ENCODE data around the gene MSMO1. TPM values are rescaled to one million over a fixed set of nuclear protein-coding genes. Genes with fewer than 3 reads are reported as not detected.

The MSMO1 gene
- total and polyA plus RNA-seq, 9 donors: 16.7 to 199 (median 25.7) TPM

DNA sequence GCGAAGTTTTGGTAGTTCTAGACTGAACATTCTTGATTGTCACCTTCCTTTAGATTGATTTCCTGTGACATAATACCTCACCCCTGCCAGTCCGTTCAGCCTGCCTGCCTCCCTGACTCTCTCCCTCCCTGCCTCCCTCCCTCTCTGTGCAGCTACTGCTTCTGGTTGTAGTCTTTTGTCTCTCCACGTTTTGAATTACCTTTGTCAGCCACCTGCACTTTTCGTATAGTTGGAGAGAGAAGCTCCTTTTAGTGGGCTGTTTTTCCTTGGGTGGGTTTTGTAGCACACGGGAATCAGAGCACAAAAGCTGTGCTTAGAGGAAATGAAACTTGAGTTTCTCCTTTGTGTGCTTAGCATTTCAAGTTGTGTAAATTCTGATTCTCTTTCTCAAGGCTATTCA, 32.6 kb upstream of the MSMO1 start:
- TF ChIP-seq EP300 (IDR thresholded peaks at IDR 0.05): no peak
- no peak for TF ChIP-seq POLR2A (IDR thresholded peaks at IDR 0.05)
- TF ChIP-seq, protein P1, sequence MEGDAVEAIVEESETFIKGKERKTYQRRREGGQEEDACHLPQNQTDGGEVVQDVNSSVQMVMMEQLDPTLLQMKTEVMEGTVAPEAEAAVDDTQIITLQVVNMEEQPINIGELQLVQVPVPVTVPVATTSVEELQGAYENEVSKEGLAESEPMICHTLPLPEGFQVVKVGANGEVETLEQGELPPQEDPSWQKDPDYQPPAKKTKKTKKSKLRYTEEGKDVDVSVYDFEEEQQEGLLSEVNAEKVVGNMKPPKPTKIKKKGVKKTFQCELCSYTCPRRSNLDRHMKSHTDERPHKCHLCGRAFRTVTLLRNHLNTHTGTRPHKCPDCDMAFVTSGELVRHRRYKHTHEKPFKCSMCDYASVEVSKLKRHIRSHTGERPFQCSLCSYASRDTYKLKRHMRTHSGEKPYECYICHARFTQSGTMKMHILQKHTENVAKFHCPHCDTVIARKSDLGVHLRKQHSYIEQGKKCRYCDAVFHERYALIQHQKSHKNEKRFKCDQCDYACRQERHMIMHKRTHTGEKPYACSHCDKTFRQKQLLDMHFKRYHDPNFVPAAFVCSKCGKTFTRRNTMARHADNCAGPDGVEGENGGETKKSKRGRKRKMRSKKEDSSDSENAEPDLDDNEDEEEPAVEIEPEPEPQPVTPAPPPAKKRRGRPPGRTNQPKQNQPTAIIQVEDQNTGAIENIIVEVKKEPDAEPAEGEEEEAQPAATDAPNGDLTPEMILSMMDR (IDR thresholded peaks at IDR 0.05): no peak
- H3K27me3 ChIP-seq: no peaks in the 10 kb centered on the region
- intact Hi-C loops (cut with DNase I): no loop called here
- H3K4me1 ChIP-seq (ENCODE audit: insufficient read depth): no peaks in the 10 kb centered on the region
- H3K27ac ChIP-seq: no peak overlapping the region
- DNase-seq: no peak
- 37 to 50% (median 41%) methylated on average over 5 of the region's 5 CpGs for WGBS, 3 donors
- no peaks in the 10 kb centered on the region for H3K36me3 ChIP-seq
- H3K9me3 ChIP-seq: no peaks in the 10 kb centered on the region
- H3K4me3 ChIP-seq: no peak overlapping the region

DNA sequence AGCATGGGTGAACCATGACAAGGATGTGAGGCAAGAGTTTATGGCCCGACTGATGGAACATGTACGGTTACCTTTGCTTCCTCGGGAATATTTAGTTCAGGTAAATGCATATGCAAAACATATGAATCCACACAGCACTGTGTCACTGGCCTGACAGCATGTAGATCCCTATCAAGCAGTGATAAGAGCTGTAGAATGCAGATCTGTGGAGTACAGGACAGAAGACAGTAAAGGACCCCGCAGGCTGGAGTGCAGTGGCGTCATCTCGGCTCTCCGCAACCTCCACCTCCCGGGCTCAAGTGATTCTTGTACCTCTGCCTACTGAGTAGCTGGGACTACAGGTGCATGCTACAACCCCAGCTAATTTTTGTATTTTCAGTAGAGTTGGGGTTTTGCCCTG, 29.8 kb upstream of the MSMO1 start:
- no peaks in the 10 kb centered on the region for H3K4me1 ChIP-seq (ENCODE audit: insufficient read depth)
- no peaks in the 10 kb centered on the region for H3K36me3 ChIP-seq
- H3K27me3 ChIP-seq: no peaks in the 10 kb centered on the region
- no peak overlapping the region for H3K4me3 ChIP-seq
- intact Hi-C loops (cut with DNase I): no loop called here
- TF ChIP-seq, protein P1 (IDR thresholded peaks at IDR 0.05): no peak
- no peak for TF ChIP-seq POLR2A (IDR thresholded peaks at IDR 0.05)
- TF ChIP-seq EP300 (IDR thresholded peaks at IDR 0.05): no peak
- no peak for DNase-seq
- H3K9me3 ChIP-seq: no peaks in the 10 kb centered on the region
- no peak overlapping the region for H3K27ac ChIP-seq
- WGBS, 3 donors: 97 to 98% (median 97%) methylated on average over 8 of the region's 8 CpGs

DNA sequence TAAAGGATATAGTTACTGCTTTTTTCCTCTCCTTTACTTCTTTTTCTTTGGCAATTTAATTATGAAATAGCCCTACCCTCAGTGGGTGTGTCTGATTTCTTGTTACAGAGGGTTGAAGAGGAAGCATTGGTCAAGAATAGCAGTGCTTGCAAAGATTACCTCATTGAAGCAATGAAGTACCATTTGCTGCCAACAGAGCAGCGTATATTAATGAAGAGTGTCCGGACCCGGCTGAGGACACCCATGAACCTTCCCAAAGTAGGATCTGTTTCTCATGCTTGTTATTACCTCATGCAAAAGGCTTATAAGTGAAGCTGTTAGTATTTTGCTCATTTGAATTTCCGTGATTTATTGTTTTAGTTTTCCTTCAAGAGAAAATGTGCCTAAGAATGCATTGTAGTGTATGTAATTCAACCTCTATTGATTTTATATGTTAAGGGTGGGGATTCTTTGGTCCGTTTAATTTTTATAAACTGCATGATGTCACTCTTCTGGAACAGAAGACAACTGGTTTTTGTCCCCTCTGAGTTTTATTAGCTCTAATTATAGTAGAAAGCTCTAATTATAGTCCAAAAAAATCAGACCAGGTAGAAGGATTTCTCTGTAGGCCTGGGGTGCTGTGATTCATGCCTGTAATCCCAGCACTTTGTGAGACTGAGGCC, 27.9 kb upstream of the MSMO1 start:
- no peaks in the 10 kb centered on the region for H3K4me1 ChIP-seq (ENCODE audit: insufficient read depth)
- WGBS, 3 donors: 94 to 96% (median 95%) methylated on average over 5 of the region's 5 CpGs
- DNase-seq: no peak
- H3K36me3 ChIP-seq: no peaks in the 10 kb centered on the region
- no peak overlapping the region for H3K4me3 ChIP-seq
- H3K27me3 ChIP-seq: no peaks in the 10 kb centered on the region
- no peak overlapping the region for H3K27ac ChIP-seq
- TF ChIP-seq, protein P1 (IDR thresholded peaks at IDR 0.05): no peak
- TF ChIP-seq POLR2A (IDR thresholded peaks at IDR 0.05): no peak
- no peak for TF ChIP-seq EP300 (IDR thresholded peaks at IDR 0.05)
- intact Hi-C loops (cut with DNase I): no loop called here
- H3K9me3 ChIP-seq: no peaks in the 10 kb centered on the region

DNA sequence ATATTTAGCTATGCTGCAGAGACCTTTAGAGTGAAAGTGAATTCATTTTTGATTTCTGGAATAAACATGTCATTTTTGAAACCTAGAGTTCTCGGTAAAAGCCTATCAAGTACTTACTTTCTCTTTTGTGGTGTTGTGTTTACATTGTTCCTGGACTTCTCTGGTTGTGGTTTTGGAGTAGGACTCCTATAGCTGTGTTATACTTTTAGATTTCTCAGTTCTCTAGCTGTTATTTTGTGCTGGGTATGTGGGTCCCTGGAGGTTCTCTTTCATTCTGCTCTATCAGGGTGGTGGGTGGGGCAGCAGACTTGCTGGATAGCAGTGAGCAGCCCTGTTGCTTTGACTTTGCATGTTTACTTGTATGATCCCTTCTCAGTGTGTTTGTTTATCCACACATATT, 25.6 kb upstream of the MSMO1 start:
- DNase-seq: no peak
- intact Hi-C loops (cut with DNase I): no loop called here
- H3K27me3 ChIP-seq: no peaks in the 10 kb centered on the region
- no peak overlapping the region for H3K4me3 ChIP-seq
- H3K36me3 ChIP-seq: no peaks in the 10 kb centered on the region
- H3K27ac ChIP-seq: no peak overlapping the region
- H3K4me1 ChIP-seq (ENCODE audit: insufficient read depth): no peaks in the 10 kb centered on the region
- H3K9me3 ChIP-seq: no peaks in the 10 kb centered on the region
- WGBS, 3 donors: 0 to 6% (median 0%) methylated on average over 1 of the region's 1 CpG
- no peak for TF ChIP-seq POLR2A (IDR thresholded peaks at IDR 0.05)
- no peak for TF ChIP-seq EP300 (IDR thresholded peaks at IDR 0.05)
- TF ChIP-seq, protein P1 (IDR thresholded peaks at IDR 0.05): no peak
